Measurements from ENCODE around the gene OGFOD3.

The OGFOD3 gene

DNA sequence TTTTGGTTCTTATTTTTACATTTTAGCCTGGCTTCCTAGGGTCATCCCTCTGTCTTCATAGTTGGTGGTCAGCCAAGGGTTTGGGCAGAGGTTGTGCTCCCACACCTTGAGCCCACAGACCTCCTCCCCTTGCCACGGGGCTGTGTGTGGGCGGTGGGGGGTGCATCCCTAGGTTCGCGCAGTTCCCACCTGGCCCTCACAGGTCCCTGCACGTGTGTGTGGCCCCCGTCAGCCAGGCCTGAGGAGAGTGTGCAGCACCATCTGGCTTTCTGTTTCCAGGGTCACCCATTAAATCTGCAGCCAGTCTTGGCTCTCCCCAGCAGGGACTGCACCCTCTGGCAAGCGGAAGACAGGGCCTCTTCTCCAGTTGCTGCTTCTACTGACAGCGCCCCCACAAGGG, 13.6 kb upstream of the OGFOD3 start:
- DNase-seq (ENCODE audit: low read depth), result no peak
- H3K4me3 ChIP-seq (ENCODE audit: control insufficient read depth, low read depth, low read length), result no peak overlapping the region
- TF ChIP-seq, protein P1, sequence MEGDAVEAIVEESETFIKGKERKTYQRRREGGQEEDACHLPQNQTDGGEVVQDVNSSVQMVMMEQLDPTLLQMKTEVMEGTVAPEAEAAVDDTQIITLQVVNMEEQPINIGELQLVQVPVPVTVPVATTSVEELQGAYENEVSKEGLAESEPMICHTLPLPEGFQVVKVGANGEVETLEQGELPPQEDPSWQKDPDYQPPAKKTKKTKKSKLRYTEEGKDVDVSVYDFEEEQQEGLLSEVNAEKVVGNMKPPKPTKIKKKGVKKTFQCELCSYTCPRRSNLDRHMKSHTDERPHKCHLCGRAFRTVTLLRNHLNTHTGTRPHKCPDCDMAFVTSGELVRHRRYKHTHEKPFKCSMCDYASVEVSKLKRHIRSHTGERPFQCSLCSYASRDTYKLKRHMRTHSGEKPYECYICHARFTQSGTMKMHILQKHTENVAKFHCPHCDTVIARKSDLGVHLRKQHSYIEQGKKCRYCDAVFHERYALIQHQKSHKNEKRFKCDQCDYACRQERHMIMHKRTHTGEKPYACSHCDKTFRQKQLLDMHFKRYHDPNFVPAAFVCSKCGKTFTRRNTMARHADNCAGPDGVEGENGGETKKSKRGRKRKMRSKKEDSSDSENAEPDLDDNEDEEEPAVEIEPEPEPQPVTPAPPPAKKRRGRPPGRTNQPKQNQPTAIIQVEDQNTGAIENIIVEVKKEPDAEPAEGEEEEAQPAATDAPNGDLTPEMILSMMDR (conservative IDR thresholded peaks at IDR 0.05; ENCODE audit: control insufficient read depth, insufficient read depth, low read depth, low read length), result no peak

DNA sequence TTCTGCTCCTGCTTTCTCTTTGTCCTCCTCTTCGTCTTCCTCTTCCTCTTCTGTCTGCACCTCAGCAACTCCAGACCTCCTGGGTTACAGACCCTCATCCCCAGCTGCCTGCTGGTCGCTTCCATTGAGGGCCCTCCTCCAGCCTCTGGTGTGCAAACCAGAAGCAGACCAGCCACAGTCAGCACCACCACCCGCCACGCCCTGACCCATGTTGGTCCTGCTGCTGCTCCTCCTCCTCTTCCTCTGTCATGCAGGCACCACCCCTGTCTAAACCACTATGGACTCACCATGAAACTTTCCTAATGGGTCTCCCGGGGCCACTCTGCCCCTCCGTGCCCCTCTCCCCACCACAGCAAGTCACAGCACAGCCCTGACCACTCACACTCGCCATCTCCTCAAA, 11.4 kb upstream of the OGFOD3 start:
- DNase-seq (ENCODE audit: low read depth), result no peak
- TF ChIP-seq, protein P1 (conservative IDR thresholded peaks at IDR 0.05; ENCODE audit: control insufficient read depth, insufficient read depth, low read depth, low read length), result no peak
- no peak overlapping the region for H3K4me3 ChIP-seq (ENCODE audit: control insufficient read depth, low read depth, low read length)

DNA sequence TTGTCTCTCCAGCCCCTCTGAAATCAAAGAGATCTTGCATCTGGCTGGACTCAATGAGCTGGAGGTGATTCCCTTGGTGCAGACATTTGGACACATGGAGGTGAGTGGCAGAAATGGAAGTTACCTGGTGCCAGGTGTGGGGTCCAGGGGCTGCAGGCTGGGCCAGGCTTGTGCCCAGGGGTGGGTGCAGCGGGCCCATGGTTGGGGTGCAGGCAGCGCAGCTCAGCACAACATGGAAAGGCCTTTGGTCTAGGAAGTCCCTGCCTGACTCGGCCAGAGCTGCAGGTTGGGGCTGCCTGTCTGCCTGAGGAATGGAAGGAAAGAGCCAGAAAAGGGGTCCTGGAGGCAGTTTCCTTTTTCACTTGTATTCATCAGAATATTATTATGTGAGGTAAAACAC, 10.2 kb upstream of the OGFOD3 start:
- TF ChIP-seq, protein P1 (conservative IDR thresholded peaks at IDR 0.05; ENCODE audit: control insufficient read depth, insufficient read depth, low read depth, low read length), result no peak
- H3K4me3 ChIP-seq (ENCODE audit: control insufficient read depth, low read depth, low read length), result no peak overlapping the region
- no peak for DNase-seq (ENCODE audit: low read depth)

DNA sequence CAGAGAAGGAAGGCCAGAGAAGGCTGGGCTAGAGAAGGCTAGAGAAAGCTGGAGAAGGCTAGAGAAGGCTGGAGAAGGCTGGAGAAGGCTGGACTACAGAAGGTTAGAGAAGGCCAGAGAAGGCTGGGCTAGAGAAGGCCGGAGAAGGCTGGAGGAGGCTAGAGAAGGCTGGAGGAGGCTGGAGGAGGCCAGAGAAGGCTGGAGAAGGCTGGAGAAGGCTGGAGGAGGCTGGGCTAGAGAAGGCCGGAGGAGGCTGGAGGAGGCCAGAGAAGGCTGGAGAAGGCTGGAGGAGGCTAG, 6.4 kb upstream of the OGFOD3 start:
- TF ChIP-seq, protein P1 (conservative IDR thresholded peaks at IDR 0.05; ENCODE audit: control insufficient read depth, insufficient read depth, low read depth, low read length), result no peak
- no peak for DNase-seq (ENCODE audit: low read depth)
- H3K4me3 ChIP-seq (ENCODE audit: control insufficient read depth, low read depth, low read length), result no peak overlapping the region

DNA sequence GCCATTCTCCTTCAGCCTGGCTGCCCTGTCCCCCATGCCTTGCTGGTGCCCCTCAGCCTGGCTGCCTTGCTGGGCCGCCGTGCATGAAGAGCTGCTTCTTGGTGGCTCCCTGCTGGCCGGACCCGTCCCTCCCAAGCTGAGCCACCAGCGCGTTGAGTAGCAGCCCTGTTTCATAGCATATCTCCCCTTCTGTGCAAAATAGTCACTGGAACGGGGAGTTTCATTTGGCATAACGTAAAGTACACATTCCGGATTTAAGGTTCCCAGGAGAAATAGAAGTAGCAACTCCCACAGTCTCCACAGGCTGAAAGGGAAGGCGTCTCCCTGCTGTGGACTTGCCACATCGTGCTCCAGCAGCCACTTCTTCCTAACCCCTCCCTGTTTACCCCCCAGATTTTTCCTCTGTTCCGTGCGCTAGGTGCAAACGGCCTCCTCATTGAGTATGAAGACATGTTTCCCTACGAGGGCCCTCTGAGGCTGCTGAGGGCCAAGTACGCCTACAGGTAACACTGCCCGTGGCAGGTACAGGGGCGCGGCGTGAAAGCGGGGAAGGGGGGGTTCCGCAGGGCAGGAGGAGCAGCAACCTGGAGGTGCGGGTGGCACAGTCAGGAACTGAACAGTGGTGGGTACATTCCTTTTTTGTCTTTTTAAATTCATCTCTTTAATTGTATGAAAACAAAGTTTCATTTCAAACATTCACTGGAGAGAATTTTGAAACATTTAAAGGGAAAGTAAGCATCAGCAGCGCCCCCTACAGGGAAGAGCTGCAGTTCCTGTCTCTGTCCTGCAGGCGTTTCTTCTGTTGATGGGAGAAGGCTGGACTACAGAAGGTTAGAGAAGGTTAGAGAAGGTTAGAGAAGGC, 5.8 kb upstream of the OGFOD3 start:
- peak; percentile 61 for DNase-seq (ENCODE audit: low read depth)
- no peak overlapping the region for H3K4me3 ChIP-seq (ENCODE audit: control insufficient read depth, low read depth, low read length)
- TF ChIP-seq, protein P1 (conservative IDR thresholded peaks at IDR 0.05; ENCODE audit: control insufficient read depth, insufficient read depth, low read depth, low read length), result peak; percentile 78

DNA sequence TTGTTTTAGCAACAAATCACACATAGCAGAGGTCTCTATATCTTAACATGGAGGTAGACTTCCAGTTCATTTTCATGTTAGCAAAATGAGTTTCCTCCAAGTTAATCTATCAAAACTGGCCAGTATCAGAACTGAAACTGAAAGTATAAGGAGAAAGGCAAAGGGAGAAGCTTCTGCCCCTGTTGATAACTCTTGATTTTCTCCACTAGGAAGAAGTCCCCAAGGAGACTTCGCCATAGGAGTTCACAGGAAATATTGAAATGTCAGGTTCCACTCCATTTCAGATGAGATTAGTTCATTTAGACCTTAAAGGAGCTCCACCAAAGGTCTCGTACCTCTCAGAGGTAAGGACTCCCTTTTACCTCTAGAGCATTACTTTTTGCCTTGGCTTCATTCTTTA, 1.2 kb upstream of the OGFOD3 start:
- no peak for DNase-seq (ENCODE audit: low read depth)
- H3K4me3 ChIP-seq (ENCODE audit: control insufficient read depth, low read depth, low read length), result no peak overlapping the region
- TF ChIP-seq, protein P1 (conservative IDR thresholded peaks at IDR 0.05; ENCODE audit: control insufficient read depth, insufficient read depth, low read depth, low read length), result no peak
